CD4-positive, alpha-beta T cell treated with Interleukin-1 beta for 1 hour (primary cell): ENCODE data around the gene SLC30A7.
A peak's percentile ranks its signal among the peaks of the same experiment; 100 is the strongest.
"Not testable (repeated sequence)": the region's sequence is repeated elsewhere in the genome, so short reads cannot be mapped to it uniquely, and the experiment has no call there.

ENCODE experiments used
- DNase-seq, 2 donors: peaks; one replicate each; pipeline ENCODE4 v3.0.0-alpha.2; 2020 to 2022

Gene SLC30A7, protein sequence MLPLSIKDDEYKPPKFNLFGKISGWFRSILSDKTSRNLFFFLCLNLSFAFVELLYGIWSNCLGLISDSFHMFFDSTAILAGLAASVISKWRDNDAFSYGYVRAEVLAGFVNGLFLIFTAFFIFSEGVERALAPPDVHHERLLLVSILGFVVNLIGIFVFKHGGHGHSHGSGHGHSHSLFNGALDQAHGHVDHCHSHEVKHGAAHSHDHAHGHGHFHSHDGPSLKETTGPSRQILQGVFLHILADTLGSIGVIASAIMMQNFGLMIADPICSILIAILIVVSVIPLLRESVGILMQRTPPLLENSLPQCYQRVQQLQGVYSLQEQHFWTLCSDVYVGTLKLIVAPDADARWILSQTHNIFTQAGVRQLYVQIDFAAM

DNA sequence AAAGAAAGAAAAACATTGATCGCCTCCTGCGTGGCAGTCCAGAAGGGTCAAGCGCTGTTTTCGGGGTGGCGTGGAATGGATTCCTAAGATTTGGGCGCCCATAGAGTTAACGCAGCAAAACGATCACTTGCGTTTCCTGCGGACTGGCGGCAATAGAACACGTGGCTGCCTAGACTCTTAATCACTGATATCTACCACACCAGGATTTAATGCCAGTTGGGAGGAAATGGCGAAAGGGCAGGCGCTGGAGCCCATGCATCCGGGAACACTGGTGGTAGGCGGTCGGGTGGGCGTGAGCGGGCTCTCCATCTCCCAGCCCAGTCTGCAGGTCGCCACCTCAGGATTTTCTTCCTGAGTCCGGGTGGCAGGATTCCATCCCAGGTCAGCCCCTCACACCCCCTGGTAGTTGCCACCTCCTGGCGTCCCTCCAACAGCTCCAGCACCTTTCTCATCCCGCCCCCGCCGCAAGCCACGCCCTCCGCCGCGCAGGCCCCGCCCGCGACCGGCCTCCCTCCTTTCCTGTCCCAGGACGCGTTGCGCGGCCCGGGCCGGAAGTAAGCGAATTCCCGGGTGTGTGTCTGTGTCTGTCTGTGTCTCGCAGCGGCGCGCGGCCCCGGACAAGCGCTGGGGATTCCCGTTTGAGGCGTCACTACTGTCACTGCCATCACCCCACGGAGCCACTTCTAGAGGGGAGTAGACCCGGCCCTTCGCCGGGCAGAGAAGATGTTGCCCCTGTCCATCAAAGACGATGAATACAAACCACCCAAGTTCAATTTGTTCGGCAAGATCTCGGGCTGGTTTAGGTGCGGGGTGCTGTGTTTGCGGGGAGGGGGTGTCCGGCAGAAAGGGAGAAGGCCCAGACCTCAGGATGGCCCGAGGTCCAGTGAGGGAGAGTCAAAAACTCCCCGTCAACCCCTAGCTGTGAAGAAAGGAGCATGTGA, at the start of gene SLC30A7:
Gene SLC30A7 (plus strand): TSS at position 551 of the 941 bp plus-strand sequence. CDS start 173 bp downstream, at position 724.
- DNase-seq, result peak; percentile 96 to 97

DNA sequence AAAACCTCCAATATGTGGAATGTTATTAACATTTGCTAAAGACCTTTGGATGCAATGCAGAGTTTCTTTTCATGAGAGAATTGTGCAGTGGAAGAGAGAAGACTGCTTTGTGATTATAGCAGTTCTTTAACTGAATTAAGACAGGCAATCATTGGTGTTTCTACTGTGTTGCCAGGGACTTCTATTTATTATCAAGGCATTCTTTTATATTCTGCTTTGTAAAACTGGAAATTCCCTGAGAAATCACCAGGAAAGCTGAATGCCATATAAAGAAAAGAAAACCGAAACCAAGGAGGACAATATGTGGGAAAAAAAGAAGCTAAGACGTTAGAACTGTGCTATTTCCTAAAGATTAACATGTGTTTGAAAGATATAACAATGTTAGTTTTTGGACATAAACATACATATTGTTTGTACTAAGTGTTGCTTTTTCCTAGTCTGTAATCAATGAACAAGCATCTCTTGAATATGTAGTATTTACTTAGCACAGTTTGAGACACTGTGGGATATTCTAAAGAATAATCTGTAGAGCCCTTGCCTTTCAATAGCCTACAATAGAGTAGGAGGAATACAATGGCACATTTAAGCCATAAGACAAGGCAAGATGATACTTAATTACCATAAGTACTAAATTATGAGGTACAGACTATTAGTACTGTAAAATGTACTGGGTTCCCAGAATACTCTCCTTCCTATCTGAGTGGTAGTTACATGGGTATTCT, 48.4 kb upstream of the SLC30A7 start:
- no peak for DNase-seq

DNA sequence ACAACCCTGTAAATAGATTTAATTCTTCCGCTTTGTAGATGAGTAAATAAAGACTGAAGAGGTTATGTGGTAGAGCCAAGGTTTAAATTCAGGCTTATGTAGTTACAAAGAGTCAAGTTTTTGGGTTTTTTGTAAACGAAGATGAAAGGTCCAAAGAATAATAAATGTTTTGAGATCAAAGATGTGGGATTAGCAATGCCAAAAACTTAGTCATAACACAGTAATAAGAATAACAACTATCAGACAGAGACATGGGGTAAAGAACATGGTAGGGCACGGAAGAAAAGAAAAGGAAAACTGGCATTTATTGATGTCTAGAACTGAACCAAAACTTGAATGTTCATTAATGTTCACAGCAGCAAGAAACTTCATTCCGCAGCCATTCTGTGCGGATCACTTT, 44.2 kb upstream of the SLC30A7 start:
- no peak for DNase-seq

DNA sequence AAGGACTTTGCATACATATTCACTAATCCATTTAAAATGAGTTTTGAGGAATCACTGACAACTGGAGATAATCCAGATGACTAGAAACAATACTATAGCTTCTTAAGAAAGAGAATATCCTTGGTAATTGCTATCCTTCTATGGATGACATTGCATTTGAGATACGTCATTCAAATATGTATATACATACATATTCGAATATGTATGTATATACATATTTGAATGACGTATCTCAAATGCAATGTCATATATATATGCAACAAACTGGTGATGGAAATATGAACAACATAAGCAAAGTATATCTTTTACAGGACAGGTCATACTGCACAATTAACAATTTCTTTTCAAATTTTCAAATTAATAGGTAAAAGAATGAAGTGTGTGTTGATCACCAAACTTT, 42.9 kb upstream of the SLC30A7 start:
- DNase-seq, result no peak

DNA sequence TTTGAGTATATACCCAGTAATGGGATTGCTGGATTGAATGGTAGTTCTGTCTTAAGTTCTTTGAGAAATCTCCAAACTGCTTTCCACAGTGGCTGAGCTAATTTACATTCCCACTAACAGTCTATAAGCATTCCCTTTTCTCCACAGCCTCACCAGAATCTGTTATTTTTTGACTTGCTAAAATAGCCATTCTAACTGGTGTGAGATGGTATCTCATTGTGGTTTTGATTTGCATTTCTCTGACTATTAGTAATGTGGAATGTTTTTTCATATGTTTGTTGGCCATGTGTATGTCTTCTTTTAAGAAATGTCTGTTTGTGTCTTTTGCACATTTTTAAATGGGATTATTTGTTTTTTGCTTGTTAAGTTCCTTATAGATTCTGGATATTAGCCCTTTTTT, 40.8 kb upstream of the SLC30A7 start:
- not testable (repeated sequence) for DNase-seq

DNA sequence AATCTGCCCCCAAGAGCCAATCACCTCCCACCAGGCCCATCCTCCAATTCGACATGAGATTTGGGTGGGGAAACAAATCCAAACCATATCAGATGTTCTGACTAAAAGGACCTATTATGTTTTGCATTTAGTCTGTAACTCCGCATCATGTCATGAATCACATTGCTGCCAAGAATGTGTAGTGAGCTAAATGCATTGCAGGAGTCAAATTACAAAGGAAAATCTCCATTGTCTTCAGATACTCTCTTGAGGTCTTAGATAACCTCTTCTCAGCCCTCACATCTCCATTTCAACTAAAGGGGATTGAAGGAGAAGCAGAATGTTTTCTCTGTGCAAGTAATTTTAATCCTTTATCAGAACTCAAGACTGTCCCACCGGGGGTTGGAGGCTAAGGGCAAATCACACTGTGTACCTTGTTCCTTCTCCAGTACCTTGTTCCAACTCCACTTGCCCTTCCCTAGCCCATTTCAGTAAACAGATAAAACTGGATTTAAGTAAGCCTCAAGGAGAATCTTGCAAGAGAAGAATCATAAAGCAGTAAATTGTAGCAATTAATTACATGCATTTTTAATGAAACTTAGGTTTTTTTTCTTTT, 35.4 kb upstream of the SLC30A7 start:
- DNase-seq, result no peak

DNA sequence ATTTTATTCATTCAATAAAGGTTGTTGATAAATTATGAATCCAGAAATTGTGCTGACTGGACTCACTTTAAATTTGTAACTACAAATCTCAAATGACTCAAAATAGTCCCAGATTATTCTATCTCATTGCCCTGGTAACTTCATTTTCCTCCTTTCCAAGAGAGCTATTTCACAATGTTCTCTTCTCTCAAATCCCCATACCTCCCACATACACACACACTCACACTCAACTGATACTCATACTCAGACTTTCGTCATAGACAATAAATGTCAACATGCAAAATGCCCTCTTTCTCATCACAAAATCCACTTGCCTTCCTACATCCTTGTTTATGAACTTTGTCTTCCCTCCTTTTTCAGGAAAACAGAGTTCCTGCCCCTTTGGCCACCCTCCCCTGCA, 34.5 kb upstream of the SLC30A7 start:
- DNase-seq, result no peak

DNA sequence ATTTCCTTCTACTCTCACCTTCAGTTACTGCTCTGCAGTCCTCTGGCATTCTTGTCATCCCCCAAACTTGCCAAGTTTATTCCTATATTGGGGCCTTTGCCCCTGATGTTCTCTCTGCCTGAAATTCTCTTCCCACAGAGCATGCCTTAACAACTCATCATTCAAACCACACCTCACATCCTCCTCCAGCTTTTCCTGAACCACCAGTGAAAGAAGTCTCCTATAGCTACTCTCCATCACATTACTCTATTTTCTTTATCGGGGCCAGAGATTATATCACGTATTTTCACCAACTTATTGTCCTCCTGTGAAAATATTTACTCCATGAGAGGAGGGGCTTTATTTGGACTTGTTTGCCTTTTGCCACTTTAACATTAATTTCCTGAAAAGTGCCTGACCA, 33.3 kb upstream of the SLC30A7 start:
- DNase-seq, result no peak

DNA sequence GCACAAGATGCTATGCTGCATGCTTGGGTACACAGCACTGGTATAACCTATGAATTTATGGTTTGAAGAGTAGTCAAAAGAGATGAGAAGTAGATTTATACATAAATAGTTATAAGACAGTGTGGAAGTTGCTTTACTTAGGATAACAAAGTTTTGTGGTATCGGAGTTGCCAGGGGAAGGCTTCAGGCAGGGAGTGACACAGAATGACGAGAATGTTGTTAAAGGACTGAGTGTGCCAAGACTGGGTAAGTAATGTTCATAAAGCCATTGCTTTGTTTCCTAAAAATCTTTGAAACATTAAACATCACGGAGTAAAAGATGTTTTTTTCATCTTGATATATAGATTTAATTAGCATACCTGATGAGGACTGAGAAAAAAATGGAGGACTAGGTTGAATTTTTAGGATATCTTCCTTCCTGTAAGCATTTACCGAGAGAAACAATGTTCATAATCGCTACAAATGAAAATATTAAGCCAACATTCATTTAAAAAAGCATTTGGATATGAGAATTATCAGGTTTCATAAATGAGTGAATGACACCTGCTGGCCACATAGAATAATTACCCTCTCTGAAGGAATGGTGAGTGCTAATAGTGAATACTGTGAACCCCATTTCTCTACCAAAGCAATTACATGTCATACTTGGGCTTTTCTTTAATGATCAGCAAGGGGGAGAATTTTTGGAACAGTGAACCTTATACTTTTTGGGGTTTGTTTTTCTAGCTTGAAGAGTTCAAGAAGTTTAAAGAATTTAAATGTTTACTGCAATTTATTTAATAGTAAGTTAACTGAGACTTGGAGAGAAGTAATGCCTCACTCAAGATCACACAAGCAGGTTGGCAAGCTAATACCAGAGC, 29.6 kb upstream of the SLC30A7 start:
- peak in 1 of 2 donors; percentile 25 for DNase-seq

DNA sequence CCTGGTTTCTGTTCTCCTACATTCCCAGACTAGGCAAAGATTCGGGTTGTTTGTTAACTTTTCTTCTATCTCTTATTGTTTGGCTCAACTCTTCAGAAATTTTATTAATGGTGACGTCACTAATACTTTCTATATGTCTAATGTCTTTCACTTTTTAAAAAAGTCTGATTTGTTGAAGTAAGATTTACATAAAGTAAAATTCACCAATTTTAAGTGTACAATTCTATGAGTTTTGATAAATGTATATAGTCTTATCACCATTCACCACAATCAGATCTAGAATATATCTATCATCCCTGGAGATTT, 29.0 kb upstream of the SLC30A7 start:
- no peak for DNase-seq

DNA sequence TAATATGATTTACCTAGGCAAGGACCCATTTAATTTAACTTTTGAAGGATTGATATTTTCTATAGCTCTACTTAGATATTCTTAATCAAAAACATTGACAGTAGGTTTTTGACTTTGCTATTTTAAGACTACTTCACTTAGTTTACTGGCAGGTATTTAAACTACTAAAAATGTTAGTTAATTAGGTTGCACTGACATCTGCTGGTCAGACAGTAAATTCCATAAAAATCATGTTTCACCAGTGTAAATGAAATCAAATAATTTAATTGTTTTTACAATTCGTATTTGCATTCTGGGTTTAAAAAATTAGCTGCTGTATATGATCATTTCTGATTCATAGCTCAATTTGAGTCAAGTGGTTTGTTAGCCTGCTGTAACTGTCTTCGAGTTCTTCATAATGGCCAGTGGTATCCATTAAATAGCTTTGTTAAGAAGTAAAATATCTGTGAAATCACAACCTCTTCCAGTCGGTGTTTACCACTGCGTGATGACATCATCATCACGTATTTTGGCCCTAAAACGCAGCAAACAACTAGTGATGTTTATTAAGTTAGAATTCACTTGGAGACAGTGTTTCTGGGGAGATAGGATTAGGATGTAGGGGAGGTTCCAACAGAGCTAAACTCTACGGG, 27.4 kb upstream of the SLC30A7 start:
- peak in 1 of 2 donors; percentile 57 for DNase-seq

DNA sequence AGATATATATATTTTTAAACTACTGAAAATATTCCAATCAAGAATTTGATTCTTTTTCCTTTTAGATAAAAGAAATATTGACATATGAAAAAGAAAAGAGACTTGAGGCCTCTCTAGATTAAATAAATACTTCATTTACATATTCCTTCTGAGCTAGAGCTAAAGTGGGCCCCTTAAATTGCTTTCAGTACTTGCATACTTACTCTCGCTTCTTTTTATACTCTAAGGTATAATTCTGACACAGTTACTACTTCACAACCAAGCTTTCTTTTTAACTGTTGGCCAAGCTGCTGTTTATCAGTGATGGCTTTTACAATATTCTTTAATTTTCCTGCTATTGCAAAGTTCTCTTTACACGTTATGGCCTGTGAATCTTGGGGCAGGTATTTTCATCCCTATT, 25.9 kb upstream of the SLC30A7 start:
- no peak for DNase-seq

DNA sequence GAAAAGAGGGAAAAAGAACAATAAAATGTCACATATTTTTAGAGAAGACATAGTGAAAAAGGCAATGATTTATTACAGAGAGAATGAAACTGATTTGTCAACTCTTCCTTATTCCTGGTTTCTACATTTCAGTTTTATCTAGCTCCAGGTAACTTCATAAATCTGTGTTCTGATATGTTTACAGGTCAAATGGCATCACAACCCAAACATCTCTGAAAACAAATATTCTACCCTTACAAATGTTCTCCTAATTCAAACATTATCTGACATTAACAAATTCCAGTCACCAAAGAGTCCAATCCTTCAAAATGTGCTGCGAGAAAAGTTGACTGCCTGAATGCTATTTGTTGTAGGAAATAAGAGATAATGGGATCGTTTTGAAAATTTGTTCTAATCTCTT, 21.5 kb upstream of the SLC30A7 start:
- DNase-seq, result no peak

DNA sequence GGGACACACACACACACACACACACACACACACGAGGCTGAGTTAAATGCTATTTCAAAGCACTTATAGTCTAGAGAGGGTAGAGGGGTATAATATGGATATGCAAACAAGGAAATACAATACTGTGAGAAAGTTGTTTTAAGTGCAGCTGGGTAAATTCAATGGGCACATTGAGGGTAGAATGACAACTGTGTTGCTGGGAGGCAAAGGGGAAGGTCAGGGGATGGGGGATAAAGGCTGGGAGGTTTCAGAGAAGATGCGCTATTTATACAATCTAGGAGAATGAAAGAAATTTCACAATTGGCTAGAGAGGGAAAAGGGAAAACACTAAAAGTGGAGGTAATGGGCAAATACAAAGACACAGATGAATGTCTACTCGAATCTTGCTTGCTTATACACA, 20.7 kb upstream of the SLC30A7 start:
- DNase-seq, result no peak

DNA sequence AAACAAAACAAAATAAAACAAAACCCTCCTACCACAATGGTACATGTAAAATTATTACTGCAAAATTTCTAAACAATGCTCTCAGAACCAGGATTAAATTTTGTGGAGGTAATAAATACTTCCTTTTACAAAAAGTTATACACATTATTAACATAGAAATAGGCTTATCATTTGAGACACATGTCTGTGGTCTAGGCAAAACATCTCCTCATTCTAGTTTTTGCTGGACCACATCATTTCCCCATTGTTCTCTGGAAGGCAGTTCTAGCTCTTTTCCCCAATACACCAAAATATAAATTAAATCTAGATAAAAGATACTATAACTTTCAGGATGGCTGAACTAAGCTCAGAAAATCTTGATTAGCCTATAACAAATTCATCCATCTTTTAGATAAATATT, 19.6 kb upstream of the SLC30A7 start:
- no peak for DNase-seq

DNA sequence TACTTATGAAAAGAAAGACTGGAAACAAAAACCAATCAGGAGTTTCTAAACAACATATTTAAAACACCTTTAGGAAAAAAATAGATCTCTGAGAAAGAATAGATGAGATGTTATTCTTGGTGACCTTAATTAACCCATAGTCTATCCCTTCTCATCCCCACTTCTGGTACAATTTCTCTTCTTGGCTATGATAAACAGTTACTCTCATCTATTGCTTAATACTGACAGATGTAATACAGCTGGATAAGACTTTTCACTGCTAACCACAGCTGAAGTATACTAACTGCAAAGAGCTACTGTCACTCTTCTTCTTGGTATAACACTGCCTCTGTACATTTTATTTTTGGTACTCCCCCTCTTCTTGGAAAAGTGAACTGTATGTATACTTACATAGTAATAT, 16.5 kb upstream of the SLC30A7 start:
- no peak for DNase-seq

DNA sequence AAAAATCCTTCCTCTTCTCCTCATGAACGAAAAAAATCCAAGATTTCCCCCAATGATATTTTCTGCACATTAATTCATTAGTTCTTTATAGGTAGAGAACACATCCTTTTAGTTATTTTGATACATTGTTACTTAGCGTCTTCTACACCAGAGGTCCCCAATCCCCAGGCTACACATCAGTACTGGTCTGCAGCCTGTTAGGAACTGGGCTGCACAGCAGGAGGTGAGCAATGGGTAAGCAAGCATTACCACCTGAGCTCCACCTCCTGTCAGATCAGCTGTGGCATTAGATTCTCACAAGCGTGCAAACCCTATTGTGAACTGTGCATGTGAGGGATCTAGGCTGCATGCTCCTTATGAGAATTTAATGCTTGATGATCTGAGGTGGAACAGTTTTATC, 14.2 kb upstream of the SLC30A7 start:
- no peak for DNase-seq

DNA sequence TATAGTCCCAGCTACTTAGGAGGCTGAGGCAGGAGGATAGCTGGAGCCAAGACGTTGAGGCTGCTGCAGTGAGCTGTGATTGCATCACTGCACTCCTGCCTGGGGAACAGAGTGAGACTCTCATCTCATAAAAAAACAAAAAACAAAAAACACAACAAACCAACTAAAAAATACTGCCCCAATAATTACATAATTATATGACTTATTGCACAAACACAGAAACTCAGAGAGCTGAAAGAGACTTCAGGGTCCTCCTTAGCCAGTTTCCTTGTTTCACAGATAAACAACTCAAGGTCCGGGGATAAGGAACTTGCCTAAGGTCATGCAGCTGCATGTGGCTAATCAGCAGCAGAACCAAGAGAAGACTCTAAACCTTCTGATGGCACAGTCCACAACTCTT, 13.2 kb upstream of the SLC30A7 start:
- no peak for DNase-seq

DNA sequence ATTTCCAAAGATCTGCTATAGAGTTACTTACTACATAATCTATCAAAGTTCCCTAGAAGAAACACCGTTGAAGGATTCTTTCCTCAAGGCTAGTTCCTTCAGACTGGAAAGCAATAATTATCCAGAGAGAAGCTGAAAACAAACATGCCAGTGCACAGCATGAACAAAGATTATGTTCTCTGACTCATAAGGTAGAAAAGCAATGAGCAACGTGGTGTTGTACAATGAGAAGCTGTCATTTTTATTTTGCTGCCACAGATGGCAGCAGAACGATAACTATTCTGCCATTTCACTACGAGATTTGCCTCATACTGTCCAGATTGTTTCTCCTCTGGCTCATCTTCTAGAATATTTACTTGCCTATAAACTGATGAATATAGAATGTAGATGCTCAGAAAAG, 11.9 kb upstream of the SLC30A7 start:
- no peak for DNase-seq

DNA sequence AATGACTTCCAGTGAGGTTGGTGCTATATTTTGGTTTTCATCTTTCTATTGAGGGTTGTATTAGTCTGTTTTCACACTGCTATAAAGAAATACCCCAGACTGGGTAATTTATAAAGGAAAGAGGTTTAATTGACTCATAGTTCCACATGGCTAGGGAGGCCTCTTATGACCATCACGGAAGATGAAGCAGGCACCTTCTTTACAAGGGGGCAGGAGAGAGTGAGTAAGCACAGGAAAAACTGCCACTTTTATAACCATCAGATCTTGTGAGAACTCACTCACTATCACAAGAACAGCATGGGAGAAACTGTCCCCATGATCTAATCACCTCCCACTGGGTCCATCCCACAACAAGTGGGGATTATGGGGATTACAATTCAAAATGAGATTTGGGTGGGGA, 6.9 kb upstream of the SLC30A7 start:
- not testable (repeated sequence) for DNase-seq

DNA sequence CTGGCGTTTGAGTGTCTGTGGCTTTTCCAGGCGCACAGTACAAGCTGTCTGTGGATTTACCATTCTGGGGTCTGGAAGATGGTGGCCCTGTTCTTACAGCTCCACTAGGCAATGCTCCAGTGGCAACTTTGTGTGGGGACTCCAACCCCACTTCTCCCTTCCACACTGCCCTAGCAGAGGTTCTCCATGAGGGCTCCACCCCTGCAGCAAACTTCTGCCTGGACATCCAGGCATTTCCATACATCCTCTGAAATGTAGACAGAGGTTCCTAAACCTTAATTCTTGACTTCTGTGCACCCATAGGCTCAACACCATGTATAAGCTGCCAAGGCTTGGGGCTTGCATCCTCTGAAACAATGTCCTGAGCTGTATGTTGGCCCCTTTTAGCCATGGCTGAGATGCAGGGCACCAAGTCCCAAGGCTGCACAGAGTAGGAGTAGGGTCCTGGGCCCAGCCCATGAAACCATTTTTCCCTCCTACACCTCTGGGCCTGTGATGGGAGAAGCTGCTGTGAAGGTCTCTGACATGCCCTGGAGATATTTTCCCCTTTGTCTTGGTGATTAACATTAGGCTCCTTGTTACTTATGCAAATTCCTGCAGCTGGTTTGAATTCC, 5.9 kb upstream of the SLC30A7 start:
- not testable (repeated sequence) for DNase-seq
